ENCODE data around the gene LRRFIP1.
"Not testable (repeated sequence)": the region's sequence is repeated elsewhere in the genome, so short reads cannot be mapped to it uniquely, and the experiment has no call there.

The LRRFIP1 gene

DNA sequence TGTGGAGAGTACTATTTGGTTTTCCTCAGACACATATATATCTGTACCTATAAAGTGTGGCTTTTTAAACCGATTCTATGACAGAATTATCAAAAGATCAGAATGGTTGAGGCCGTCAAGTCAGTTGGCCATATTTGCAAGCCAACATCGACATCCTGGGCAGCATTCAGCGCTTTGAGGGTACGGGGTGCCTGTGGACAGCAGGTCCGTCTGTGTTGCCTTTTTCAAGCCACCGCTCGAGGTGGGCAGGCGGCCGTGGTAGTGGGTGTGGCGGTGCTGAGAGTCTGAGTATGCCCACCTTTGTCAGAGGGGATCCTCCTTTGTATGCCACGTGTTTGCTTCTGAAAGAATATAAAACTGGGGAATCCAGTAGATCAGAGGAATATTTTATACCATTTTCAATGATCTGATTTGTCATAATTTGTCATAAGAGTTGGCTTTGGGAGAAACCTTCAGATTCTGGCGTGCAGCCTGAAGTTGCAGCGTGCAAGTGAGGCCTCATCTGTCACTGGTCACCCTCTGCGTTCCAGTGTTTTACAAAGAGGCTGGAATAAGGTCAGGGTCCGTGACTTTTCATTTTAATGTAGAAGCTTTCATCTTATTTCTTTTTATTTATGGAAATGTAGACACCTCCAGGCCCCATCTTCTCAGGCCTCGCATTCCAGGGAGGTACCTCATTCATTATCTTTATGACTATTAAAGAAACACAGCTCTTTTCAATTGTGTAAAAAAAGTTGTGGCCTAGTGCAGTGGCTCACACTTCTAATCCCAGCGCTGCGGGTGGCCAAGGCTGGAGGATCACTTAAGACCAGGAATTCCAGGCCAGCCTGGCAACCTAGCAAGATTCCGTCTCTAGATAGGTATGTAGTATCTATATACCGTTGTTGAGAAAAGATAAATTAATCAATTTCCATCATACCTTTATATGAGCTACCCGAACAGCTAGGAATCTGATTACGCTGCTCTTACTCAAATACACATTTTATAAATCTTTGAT is 133.4 kb downstream of the LRRFIP1 start:
- TF ChIP-seq, protein P1, sequence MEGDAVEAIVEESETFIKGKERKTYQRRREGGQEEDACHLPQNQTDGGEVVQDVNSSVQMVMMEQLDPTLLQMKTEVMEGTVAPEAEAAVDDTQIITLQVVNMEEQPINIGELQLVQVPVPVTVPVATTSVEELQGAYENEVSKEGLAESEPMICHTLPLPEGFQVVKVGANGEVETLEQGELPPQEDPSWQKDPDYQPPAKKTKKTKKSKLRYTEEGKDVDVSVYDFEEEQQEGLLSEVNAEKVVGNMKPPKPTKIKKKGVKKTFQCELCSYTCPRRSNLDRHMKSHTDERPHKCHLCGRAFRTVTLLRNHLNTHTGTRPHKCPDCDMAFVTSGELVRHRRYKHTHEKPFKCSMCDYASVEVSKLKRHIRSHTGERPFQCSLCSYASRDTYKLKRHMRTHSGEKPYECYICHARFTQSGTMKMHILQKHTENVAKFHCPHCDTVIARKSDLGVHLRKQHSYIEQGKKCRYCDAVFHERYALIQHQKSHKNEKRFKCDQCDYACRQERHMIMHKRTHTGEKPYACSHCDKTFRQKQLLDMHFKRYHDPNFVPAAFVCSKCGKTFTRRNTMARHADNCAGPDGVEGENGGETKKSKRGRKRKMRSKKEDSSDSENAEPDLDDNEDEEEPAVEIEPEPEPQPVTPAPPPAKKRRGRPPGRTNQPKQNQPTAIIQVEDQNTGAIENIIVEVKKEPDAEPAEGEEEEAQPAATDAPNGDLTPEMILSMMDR (IDR thresholded peaks at IDR 0.05; ENCODE audit: control insufficient read depth, insufficient read depth, low read depth, low read length, missing control alignments): no peak
- DNase-seq (ENCODE audit: low read depth): no peak
- H3K4me3 ChIP-seq (ENCODE audit: control insufficient read depth, low read depth, low read length): no peak overlapping the region

DNA sequence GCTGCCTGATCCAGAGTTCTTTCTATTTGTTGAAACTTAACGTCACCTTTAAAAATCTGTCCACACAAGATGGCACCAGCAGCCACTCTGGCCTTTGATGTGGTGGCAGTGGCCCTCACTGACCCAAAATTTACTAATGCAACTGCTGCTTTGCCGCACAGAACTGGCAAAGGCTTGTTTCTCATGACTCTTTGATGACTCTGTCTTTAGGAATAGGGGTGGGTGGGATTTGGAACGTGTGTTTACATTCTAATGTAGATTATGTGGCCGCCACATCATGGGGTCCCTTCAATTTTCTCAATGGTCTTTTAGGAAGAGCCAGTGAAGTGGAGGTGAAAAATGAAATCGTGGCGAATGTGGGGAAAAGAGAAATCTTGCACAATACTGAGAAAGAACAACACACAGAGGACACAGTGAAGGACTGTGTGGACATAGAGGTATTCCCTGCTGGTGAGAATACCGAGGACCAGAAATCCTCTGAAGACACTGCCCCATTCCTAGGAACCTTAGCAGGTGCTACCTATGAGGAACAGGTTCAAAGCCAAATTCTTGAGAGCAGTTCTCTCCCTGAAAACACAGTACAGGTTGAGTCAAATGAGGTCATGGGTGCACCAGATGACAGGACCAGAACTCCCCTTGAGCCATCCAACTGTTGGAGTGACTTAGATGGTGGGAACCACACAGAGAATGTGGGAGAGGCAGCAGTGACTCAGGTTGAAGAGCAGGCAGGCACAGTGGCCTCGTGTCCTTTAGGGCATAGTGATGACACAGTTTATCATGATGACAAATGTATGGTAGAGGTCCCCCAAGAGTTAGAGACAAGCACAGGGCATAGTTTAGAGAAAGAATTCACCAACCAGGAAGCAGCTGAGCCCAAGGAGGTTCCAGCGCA is 135.2 kb downstream of the LRRFIP1 start:
- not testable (repeated sequence) for H3K4me3 ChIP-seq (ENCODE audit: control insufficient read depth, low read depth, low read length); DNase-seq (ENCODE audit: low read depth)

DNA sequence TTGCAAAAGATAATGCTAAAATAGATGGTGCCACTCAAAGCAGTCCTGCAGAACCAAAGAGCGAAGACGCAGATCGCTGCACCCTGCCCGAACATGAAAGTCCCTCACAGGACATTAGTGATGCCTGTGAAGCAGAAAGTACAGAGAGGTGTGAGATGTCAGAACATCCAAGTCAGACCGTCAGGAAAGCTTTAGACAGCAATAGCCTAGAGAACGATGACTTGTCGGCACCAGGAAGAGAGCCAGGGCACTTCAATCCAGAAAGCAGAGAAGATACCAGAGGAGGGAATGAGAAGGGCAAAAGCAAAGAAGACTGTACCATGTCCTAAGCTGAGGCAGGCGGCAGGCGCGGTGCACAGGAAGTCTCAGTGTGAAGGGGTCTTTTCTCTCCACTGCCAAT is 136.4 kb downstream of the LRRFIP1 start:
- no peak for DNase-seq (ENCODE audit: low read depth)
- H3K4me3 ChIP-seq (ENCODE audit: control insufficient read depth, low read depth, low read length): no peak overlapping the region

DNA sequence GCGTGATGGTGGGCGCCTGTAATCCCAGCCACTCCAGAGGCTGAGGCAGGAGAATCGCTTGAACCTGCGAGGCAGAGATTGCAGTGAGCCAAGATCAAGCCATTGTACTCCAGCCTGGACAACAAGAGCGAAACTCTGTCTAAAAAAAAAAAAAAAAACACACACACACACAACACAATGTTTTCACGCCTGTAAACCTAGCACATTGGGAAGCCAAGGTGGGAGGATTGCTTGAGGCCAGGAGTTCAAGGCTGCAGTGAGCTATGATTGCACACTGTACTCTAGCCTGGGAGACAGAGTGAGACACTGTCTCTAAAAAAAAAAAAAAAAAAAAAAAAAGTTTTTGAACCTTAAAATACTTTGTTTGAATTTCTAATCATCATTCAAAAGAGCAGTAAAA is 137.7 kb downstream of the LRRFIP1 start:
- not testable (repeated sequence) for DNase-seq (ENCODE audit: low read depth); H3K4me3 ChIP-seq (ENCODE audit: control insufficient read depth, low read depth, low read length)

More for the DNA sequence above, 136.4 kb downstream of the LRRFIP1 start:
- TF ChIP-seq, protein P1 (IDR thresholded peaks at IDR 0.05; ENCODE audit: control insufficient read depth, insufficient read depth, low read depth, low read length, missing control alignments): no peak

DNA sequence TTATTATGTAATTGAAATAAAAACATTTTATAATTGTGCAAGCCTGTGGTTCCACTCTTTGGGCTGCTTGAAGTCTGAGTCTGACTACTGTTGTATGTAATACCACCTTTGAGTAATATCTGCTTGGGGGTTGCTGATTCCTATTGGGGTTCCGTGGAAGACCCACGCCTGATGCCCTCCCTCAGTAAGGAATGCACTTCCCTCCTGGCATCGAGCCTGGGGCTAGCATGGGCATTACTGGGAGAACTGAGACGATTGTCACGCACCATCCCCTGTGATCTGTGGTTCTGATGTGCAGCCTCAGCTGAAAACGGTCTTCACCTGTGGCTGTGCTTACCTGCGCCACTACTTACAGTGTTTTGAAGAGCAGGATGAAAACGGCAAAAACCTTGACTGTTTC is 138.5 kb downstream of the LRRFIP1 start:
- TF ChIP-seq, protein P1 (IDR thresholded peaks at IDR 0.05; ENCODE audit: control insufficient read depth, insufficient read depth, low read depth, low read length, missing control alignments): no peak

DNA sequence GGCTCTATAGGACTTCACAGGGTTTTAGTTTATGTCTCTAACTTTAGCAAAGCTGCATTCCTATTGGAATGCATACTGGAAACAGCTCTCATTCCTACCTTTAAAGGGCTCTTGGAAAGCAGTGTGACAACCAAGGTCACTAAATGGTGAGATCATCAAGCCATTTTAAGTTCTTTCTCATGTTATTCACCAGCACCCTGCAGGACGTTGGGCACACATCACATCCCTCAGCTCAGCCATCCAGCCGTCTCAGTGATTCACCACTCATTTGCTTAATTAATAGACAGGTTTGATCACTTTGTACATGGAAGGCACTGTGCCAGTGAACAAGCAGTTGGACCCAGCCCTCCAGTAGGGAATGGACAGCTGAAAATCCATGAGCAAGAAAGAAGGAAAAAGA is 139.0 kb downstream of the LRRFIP1 start:
- H3K4me3 ChIP-seq (ENCODE audit: control insufficient read depth, low read depth, low read length): no peak overlapping the region
- DNase-seq (ENCODE audit: low read depth): no peak
- TF ChIP-seq, protein P1 (IDR thresholded peaks at IDR 0.05; ENCODE audit: control insufficient read depth, insufficient read depth, low read depth, low read length, missing control alignments): no peak

More for the DNA sequence above, 138.5 kb downstream of the LRRFIP1 start:
- no peak overlapping the region for H3K4me3 ChIP-seq (ENCODE audit: control insufficient read depth, low read depth, low read length)
- DNase-seq (ENCODE audit: low read depth): no peak

DNA sequence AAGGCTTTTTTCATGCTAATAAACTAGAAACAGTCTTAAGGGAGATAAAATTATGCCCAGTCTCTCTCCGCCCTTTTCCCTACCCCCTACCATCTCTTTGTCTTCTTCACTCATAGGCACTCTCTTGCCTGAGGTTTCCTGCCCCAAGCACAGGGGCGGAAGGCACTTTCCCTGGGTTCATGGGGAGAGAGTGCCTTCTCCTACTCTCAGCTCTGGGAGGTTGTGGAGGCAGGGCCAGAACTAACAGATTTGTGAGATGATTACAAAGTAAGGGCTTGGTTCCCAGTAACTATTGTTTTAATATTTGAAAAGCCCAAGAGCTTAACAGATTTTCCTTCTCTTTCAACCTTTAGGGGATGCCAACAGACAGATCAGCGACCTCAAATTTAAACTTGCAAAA is 145.1 kb downstream of the LRRFIP1 start:
- H3K4me3 ChIP-seq (ENCODE audit: control insufficient read depth, low read depth, low read length): no peak overlapping the region
- TF ChIP-seq, protein P1 (IDR thresholded peaks at IDR 0.05; ENCODE audit: control insufficient read depth, insufficient read depth, low read depth, low read length, missing control alignments): no peak
- DNase-seq (ENCODE audit: low read depth): no peak
